NCI-H2081 treated with DMSO at 0.1 percent for 48 hours (cell line): ENCODE measurements around the gene EYS.
"Not testable (repeated sequence)": the region's sequence is repeated elsewhere in the genome, so short reads cannot be mapped to it uniquely, and the experiment has no call there.

Source experiments
- DNase-seq: peaks from one replicate; lab custom pipeline; 2025; lab: John Stamatoyannopoulos, UW

Gene EYS

DNA sequence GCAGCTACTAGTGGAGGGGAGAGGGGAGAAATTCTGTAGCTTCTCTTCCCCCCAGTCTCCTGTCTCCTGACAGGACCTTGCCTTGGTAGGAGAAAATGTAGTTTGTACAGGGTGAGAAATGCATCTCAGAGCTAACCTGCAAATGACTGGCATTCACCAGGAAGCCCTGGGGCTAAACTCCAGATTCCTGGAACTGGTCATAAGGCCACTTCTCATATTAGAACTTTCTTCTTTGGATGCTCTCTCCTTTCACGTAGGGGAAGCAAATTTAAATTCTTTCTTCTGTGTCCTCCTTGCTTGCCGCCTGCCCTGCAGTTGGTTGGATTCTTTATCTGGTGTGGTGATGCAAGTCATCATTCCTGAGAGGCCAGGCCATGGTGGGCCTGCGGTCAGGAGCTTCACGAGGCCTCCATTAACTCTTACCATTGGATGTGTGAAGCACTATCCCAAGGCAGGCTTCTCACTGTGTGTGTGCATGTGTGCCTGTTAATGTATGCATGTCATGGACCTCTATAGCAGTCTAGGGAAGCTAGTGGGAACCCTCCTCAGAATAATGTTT is 1889.5 kb downstream of the EYS start:
- DNase-seq: no peak

DNA sequence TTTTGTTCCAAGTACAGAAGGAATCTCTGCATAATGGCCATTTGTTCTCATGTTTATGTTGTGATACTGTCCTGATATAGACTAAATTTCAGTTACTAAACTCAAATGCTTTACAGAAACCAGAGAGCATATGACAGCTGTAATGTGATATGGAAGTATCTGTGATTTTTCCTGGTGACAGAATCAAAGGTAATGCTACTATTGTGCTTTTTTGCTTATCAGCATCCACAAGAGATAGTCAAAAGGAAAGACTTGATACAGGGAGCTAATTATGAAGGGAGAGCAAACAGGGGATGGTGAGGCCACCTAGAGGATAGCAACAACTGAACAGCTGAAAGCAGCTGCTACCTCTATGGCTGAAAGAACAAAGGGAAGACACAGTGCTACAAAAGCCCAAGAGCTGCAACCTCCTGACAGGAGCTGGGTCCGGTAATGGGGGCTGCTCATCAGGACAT is 1890.0 kb downstream of the EYS start:
- DNase-seq: no peak

DNA sequence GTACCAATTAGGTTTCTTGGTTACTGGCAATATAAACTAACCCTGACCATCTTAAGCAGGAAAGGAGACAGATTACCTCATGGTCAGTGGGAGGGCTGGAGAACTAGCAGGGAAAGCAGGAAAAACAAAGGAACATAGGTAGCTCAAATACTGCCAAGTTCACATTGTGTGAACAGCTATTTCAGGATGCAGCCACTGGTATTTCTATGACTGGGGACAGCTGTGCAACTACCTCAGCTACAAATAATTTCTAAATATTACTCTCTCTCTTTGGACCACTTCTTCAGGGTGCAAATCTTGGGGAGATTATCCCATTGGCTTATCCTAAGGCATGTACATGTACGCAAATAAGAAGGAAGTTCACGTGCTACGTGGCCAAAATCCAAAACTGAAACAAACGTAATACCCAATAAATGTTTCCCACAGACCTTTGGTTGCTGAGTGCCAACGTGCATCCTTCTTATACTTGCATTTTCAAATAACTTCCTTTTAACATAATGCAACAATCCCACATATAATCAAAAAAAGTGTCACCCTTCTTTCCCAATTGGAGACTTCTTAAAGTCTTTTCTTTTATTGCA is 1890.5 kb downstream of the EYS start:
- no peak for DNase-seq

DNA sequence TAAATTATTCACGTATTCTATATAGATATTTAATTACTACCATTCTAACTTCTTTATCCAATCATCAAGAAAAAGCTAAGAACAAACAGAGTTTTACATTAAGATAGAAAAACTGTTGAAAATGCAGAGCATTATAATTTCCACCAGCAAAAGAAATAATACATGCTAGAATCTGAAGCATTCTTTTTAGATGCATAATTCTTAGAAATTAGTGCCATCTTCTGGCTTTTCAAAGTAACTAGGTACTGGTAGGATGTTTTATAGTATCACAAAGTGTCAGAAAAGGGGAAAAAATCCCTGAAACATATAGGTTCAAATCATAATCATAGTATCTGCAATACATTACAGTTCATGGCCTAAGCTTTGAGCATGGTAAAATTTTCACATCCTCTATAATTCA is 1892.6 kb downstream of the EYS start:
- no peak for DNase-seq

DNA sequence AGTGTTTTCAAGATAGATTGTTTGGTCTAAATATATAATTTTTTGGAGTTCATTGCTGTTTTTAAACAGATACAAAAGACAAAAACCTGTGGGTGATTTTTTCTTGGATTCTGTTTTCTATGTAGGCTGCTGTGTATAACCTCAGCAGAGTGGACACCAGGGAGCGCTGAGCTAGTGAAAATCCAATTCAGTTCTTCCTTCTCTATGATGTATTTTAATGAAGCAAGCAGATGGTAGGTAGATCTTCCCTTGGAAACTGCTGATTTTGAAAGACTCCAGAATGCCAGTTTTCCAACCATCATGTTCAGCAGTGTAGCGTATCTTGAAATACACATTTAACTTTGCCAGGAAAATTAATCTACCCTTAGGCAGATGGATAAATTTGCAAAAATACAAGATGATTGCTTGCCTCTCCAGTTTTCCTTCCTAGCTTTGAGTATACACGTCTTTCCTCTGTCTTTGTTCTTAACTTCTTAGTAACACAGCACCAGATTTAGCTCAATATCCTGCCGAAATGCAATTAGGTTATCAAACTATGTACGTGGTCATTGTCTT is 1893.4 kb downstream of the EYS start:
- no peak for DNase-seq

DNA sequence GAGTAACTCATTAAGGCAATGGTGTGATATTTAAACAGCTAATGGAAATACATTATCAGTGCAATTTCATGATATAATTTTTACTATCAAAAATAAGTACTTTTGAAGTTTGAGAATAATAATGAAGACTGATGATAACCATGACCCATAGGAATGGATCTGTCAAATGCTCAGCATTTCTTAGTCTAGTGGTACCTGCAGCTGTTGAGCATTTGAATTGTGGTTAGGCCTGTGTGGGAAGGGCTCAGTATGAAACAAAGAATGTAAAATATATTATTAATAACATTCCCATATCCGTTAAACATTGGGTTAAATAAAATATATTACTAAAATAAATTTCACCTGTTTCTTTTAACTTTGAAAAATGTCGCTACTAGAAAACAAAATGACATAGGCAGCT is 1898.5 kb downstream of the EYS start:
- no peak for DNase-seq

DNA sequence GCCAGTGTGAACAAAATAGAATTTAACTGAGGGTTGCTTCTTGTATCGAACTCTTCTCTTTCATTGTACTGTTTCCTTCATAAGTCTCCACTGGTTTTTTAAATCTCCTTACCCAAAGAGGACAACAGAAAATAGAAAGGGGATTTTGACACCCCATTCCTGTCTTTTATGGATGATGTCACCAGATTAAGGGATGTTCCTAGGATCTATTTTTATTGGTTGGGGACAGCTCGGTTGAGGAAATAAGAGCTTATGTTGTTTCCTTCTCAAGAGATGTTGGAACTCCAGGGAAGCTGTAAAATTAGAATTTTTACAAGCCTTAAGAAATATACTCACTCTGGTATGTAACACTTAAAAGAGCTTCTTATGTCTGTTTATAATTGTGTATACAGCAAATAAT is 1900.0 kb downstream of the EYS start:
- no peak for DNase-seq

DNA sequence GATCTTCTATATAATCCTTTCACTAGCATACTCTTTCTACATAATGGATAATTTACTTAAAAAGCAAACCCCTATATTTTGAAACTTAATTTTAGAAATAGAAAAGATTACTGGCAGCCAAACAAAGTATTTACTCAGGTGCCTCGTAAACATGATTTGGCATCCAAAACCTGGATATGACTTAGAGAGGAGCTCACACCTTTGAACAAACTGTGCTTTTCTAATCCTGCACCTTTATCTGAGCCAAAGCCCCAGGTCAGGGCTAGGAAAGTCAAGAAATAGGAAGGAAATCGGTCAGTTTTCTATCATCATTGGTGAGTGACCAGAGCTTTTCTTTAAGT is 1900.5 kb downstream of the EYS start:
- no peak for DNase-seq

DNA sequence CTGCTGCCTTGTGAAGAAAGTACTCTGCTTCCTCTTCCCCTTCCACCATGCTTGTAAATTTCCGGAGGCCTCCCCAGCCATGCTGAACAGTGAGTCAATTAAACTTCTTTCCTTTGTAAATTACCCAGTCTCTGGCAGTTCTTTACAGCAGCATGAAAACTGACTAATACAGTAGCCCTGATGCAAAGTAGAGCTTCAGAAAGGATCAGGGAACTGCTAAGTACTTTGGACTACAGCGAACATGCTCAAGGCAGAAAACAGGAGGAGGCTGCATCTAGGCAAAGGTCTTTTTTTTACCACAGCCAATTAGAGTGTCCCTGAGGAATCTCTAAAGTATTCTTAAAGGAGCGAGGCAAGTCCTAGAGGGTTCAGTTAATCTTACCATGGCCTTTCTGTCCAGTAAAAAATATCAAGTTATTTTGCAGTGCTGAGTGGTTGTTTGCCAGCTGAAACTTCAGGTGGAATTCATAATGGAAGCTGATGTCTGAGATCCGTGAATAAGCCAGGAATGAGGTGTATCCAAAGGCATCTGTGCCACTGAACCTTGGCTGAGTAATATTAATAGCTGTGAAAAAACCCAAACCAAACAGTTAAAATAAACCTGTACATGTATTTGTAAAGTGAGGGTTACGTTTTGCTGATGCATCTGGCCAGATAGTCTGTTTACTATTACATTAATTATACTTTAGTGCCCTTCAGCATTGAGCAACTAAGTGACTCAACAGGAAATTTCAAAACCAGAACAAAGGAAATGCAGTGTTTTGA is 1901.0 kb downstream of the EYS start:
- peak; percentile 40 for DNase-seq

DNA sequence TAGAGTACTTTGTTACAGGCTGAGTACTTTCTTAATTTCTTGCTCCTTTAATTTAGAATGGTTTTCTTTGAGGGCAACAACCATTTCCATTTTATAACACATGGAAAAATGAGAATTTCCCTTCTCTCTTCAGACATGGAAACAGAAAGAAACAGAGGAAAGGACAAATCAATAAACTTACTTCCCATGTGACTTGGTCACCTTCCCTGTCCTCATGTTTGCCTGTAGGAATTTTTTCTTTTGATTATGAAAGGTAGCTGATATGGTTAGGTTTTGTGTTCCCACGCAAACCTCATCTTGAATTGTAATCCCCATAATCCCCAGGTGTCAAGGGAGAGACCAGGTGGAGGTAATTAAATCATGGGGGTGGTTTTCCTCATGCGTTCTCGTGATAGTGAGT is 1901.7 kb downstream of the EYS start:
- no peak for DNase-seq

DNA sequence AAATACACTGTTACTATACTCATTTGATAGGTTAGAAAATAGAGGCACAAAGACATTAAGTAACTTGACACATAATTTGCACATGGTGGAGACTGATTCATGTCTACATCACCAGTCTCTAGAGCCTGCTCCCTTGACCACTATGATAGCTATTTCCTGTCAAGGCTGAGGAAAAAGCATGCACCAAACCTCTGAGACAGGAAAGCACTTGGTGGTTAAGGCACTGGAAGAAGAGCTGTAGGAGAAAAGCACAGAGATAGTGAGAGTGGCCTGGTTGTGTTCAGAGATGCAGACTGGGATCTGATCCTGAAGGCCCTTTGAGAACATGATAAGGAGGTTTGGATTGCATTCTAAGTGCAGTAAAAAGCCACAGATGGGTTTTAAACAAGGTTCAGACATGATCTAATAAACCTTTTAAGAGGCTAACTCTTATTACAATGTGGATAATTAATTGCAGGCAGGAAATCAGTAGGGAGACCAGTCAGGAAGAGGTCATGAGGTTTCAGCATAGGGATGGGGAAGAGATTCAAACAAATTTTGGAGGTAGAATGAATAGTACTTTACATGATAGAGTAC is 1902.6 kb downstream of the EYS start:
- no peak for DNase-seq

DNA sequence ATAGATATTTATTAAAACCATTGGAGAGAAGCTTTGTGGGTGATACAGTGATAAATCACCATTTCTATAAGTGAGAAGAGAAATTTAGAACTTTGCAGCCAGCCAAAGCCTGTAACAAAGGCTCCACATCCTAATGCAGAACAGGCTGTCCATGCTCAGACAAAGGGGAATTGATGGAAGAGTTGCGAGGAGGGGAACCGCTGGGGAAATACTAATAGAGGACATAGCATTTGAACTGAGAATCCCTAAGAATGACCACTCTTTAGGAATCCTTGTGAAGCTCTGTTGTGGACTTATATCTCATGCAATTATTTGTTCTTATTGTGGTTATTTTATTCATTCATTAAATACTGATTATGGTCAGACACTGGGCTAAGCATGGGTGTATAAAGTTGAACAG is 1903.7 kb downstream of the EYS start:
- DNase-seq: no peak

DNA sequence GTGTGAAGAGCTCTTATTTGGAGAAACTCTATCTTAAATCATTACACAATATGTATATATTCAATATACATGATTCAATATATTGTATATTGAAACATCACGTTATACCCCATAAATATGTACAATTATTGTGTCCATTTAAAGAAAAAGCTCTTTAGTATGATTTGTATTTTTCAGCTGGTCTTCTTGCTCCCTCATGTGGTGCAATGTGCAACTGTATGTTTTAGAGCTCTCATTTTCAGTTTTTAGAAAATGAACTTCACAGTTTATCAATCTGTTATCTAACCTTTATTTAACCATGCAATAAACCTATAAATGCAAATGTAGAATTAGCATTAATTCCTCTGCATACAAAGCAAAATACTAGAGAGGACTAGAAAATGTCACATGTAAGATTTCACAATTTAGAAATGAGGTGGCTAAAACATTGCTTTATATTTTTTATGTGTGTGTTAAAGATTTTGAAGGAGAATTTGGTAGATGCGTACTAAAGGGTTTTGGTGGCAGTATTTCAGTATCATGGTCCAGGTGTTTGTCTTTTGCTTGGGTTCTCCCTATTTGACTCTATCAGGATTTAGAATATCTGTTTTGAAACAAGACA is 1904.3 kb downstream of the EYS start:
- no peak for DNase-seq

DNA sequence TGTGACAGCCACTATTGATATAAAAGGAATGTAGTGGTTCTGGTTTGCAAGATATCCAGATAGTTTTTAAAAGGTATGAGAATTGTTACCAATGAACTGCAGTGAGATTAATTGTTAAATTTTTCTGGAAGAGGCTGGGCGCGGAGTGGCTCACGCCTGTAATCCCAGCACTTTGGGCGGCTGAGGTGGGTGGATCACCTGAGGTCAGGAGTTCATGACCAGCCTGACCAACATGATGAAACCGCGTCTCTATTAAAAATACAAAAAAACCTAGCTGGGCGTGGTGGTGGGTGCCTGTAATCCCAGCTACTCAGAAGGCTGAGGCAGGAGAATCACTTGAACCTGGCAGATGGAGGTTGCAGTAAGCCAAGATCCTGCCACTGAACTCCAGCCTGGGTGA is 1906.6 kb downstream of the EYS start:
- not testable (repeated sequence) for DNase-seq

DNA sequence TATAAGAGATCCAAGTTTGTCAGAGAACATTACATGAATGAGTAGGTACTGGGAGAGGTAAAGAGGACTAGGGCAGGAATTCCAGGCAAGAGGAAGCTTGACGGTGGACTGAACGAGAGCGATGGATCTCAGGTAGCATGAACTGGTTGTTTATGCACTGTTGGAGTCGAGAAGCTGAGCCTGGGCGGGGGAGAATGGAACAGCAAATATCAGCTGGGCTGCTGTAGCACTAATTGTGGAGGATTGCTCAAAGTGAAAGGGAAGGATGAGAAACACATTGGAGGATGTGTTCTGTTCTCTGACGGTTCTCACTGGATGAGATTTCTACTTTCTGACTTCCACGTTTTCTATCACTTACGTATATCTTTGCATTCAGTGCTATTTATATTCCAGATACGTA is 1907.2 kb downstream of the EYS start:
- no peak for DNase-seq

DNA sequence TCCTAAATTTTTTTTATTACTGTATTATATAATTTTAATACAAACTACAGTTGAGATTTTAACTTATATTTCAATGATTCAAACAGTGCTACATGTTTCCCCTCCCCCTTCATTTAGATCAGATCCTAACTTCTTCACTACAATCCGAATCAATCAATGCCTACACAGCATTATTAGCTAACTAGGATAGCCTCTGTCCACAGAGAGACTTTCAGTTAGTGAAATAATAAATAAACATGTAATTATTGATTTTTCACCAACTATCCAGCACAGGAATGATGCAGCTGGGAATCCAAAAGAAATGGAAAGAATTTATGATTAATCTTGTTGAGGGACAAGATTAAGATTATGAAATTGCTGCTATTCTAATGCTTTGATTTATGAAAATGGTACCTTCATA is 1907.7 kb downstream of the EYS start:
- no peak for DNase-seq

DNA sequence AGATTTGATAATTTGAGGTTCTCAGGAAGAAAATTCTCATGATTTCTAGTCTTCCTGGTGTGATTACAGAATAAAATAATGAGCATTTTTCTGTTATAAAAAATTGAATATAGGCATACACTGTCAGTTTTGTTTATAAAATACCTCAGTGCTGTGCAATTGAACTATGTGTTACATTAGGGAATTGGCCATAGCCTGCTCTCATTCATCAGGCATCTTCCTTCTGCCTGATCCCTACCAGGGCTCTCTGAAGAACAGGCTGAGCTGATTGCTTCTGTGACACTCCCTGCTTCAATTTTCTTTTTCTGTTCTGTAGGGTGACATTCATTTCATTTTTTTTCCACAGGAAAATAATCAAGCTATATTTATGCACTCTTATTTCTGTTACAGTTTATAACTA is 1908.6 kb downstream of the EYS start:
- no peak for DNase-seq

DNA sequence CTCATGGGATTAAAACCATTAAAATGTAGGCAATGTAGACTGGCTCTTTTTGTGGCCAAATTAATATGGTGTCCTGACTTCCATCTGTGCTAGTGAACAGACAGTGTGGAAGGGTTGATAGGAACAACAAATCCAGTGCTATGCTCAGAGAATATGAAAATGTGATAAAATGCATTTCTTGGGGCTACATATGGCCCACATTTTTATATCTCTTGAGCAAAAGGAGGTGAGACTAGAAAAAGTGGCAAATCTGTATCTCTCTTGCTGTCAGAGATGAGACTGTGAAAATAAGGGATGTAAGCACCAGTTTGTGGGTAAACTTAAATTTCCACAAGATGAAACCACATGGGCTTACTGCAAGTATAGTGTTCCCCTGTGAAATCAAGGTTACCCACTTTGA is 1909.3 kb downstream of the EYS start:
- no peak for DNase-seq

DNA sequence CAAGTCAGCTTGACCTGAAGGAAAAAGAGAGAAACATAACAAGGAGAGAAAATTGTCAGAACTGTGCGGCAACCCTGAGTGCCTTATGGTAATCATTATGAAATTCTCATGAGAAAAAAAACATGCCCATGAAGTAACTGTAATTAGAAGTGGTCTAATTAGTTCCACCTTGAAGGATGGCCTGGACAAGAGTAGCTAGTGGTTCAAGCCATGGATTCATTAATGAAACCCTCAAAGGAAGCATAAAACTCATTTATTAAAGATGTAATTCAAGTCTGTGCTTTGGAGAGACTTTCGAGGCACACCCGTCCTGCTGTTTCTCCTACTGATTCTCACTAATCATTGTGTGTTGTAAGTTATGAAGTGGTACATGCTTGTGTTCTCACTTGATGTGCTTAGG is 1911.2 kb downstream of the EYS start:
- DNase-seq: no peak

DNA sequence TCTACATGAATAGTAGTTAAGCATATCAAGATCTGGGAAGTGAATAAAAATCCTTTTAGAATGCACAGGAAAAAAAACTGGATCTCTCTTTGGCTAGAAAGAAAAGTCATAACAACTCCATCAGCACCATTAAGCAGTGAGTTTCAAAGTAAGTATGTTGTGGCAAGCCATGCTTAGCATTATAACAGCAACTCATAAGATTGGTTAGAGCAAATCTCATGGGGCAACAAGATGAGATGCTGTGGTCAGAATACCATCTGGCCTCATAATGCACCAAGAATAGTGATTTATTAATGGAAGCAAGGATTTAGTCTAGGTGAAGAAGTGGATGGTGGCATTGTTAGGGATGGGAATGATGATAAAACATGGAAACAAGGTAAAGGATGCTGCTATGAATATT is 1912.0 kb downstream of the EYS start:
- DNase-seq: no peak

DNA sequence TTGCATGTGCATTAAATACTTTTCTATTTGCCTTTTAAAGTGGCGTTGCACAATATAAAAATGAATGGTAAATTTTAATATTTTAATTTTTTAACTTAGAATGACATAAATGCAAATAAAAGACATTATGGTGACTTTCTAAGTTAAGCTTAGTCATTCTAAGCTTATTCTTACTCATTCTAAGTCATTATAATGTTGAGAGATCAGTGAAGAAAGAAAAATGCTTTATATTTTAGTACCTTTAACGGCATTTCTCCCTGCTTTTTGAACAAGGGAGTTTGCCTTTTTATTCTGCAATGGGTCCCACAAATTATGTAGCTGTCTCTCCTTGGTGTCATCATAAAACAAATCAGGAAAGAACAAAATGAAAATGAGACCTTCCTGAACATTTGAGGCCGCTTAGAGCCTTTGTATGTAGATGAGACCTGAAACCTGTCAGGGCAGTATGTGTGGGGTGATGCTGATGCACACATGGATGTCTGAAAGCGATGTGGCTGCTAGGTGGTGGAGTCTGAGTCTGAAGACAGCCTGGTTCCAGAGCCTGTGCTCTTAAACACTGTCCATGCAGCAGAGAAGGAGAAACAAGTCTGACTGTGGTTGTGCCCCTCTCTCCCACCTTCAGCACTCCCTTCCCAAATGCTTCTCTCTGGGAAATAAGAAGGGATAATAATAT is 1913.4 kb downstream of the EYS start:
- no peak for DNase-seq
